ENCODE data around the gene KRT23. TPM values are rescaled to one million over a fixed set of nuclear protein-coding genes. Genes with fewer than 3 reads are reported as not detected.

The KRT23 gene
- total and polyA plus RNA-seq, 2 experiments from 2014 or later = not detected

GRCh38 chr17:40935624-40936023, 1.8 kb downstream of the KRT23 start:
- H3K9me2 ChIP-seq (ENCODE audit: insufficient read depth) = no peaks in the 10 kb centered on the region
- no peak overlapping the region for H3K4me2 ChIP-seq
- Mint-ChIP-seq H3K4me3 (no peak overlapping the region), H3K36me3 (ENCODE audit: low read depth) (no peaks in the 10 kb centered on the region), H3K9me3 (no peaks in the 10 kb centered on the region), H3K27ac (no peak overlapping the region), H3K4me1 (peaks cover 9% of the 10 kb centered on the region), H3K27me3 (ENCODE audit: insufficient read depth, low read depth, poor library complexity) (peaks cover 7% of the 10 kb centered on the region)
- H3K4me1 ChIP-seq (ENCODE audit: insufficient read depth) = no peaks in the 10 kb centered on the region
- H3K27me3 ChIP-seq (ENCODE audit: insufficient read depth) = no peaks in the 10 kb centered on the region
- no peak overlapping the region for H2AFZ ChIP-seq
- ATAC-seq (no peak), DNase-seq (ENCODE audit: low spot score) (no peak)
- no peak for TF ChIP-seq CREB1 (CRISPR knock-in tag; IDR thresholded peaks at IDR 0.05; ENCODE audit: low read depth)
- TF ChIP-seq POLR2AphosphoS5 (IDR thresholded peaks at IDR 0.05; ENCODE audit: low read depth) = no peak
- no peak for TF ChIP-seq EZH2 (IDR thresholded peaks at IDR 0.05; ENCODE audit: low read depth, unreplicated experiment)
- TF ChIP-seq JUNB (IDR thresholded peaks at IDR 0.05; ENCODE audit: unreplicated experiment) = no peak
- no peak for TF ChIP-seq NANOG (IDR thresholded peaks at IDR 0.05; ENCODE audit: borderline replicate concordance)
- TF ChIP-seq ETS1 (IDR thresholded peaks at IDR 0.05) = no peak
- TF ChIP-seq REST (IDR thresholded peaks at IDR 0.05; ENCODE audit: unreplicated experiment) = no peak
- TF ChIP-seq ZNF331 (CRISPR knock-in tag; IDR thresholded peaks at IDR 0.05; ENCODE audit: low read depth) = no peak
- no peak for TF ChIP-seq ZNF114 (CRISPR knock-in tag; IDR thresholded peaks at IDR 0.05)
- TF ChIP-seq STAT1 (IDR thresholded peaks at IDR 0.05; ENCODE audit: unreplicated experiment) = no peak
- TF ChIP-seq EZH2phosphoT487 (IDR thresholded peaks at IDR 0.05; ENCODE audit: unreplicated experiment) = no peak
- TF ChIP-seq CTCF (conservative IDR thresholded peaks at IDR 0.05; ENCODE audit: low read depth in 2 of 2) = no peak
- no peak for TF ChIP-seq ZNF462 (CRISPR knock-in tag; IDR thresholded peaks at IDR 0.05)
- no peaks in the 10 kb centered on the region for H3K79me2 ChIP-seq (replicated peaks; ENCODE audit: insufficient read depth)
- H3K4me3 ChIP-seq = no peak overlapping the region
- no peak overlapping the region for H3K27ac ChIP-seq (ENCODE audit: low read depth)
- no peaks in the 10 kb centered on the region for H4K20me1 ChIP-seq (replicated peaks; ENCODE audit: insufficient read depth)
- no peaks in the 10 kb centered on the region for H3K36me3 ChIP-seq (ENCODE audit: insufficient read depth)
- no peaks in the 10 kb centered on the region for H3F3A ChIP-seq (replicated peaks; ENCODE audit: low read depth)

Measured in GM23338 (cell line).